GM12864 (cell line): ENCODE results near the gene ARL8A.
"Not testable (repeated sequence)": the region's sequence is repeated elsewhere in the genome, so short reads cannot be mapped to it uniquely, and the experiment has no call there.

Experiments
- DNase-seq: peaks from one replicate; pipeline ENCODE4 v3.0.0-alpha.2; 2011; ENCODE audit warnings: low read depth
- H3K4me3 ChIP-seq: 2 replicates; pipeline ENCODE4 v1.5.1; 2011; ENCODE audit warnings: mild to moderate bottlenecking, low read depth, low read length, control low read depth
- CTCF ChIP-seq: IDR thresholded peaks from 2 replicates; pipeline ENCODE4 v1.5.1; 2011; ENCODE audit warnings: low read depth, mild to moderate bottlenecking, moderate library complexity, low read length, control low read depth, inconsistent platforms; ENCODE audit errors: missing control alignments

Gene ARL8A

GRCh38 chr1:202181586-202181985 is 37.0 kb upstream of the ARL8A start:
- TF ChIP-seq CTCF = no peak
- no peak overlapping the region for H3K4me3 ChIP-seq
- DNase-seq = no peak

- DNase-seq, H3K4me3 ChIP-seq: not testable (repeated sequence)
Observed at GRCh38 chr1:202180751-202181139, 36.2 kb upstream of the ARL8A start.

GRCh38 chr1:202179828-202180750 is 35.6 kb upstream of the ARL8A start:
- DNase-seq = no peak
- no peak for TF ChIP-seq CTCF
- no peak overlapping the region for H3K4me3 ChIP-seq

DNA sequence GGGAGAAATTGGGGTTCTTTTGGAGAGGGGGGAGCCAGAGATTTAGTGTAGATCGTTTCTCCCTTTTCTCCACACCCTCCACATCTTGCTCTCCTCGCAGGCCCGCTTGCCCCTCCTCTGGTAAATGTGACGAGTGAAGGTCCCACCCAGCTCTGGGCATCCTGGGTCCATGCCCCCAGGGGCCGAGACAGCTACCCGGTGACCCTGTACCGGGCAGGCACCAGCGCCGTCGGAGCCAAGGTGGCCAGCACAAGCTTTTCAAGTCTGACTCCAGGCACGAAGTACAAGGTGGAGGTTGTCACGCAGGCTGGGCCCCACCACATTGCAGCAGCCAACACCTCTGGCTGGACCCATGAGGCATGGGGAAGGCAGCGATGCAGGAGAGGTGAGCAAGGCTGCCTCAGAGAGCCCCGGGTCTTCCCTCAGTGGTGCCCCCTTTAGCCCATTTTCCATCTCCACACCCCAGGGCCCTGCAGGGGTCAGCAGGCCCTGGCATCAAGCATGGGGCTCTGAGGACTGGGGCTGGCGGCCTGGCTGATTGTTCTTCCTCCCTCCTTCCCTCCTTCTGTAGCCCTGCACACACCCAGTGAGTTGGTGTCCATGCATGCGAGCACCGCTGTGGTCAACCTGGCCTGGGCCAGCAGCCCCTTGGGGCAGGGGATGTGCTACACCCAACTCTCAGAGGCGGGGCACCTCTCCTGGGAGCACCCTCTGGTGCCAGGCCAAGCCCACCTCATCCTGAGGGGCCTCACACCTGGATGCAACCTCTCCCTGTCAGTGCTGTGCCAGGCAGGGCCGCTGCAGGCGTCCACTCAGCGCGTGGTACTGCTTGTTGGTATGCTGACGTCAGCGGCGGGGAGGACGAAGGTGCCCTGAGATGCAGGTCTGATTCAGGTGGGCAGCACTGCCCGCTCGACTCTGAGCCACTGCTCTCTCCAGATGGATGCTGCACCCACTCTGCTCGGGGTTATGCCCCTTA is 32.7 kb upstream of the ARL8A start:
- DNase-seq = no peak
- TF ChIP-seq CTCF = no peak
- H3K4me3 ChIP-seq = no peak overlapping the region

DNA sequence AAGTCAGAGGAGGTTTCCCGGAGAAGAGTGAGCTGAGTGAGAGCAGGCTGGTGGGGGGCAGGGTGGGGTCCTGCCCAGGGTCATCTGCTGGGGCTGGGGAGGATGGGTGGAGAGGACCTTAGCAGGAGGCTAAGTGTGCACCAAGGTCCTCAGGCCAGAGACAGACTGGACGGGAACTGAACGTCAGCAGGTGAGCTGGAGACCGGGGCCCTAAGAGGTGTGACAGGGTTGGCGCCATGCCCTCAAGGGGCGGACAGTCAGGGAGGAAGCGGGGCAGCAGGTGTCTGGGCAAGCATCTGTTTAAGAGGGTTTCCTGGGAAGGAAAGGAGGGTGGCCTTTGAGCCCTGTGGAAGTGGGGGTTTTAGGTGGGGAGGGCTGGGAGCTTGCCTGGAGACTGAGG is 29.5 kb upstream of the ARL8A start:
- no peak for DNase-seq
- no peak overlapping the region for H3K4me3 ChIP-seq
- no peak for TF ChIP-seq CTCF

- DNase-seq = no peak
Observed at GRCh38 chr1:202172015-202172355, 27.4 kb upstream of the ARL8A start.

More at GRCh38 chr1:202172015-202172355, 27.4 kb upstream of the ARL8A start:
- H3K4me3 ChIP-seq = no peak overlapping the region
- no peak for TF ChIP-seq CTCF
